GM19467 (cell line): Measurements from ENCODE around the gene RASSF1.

Source experiments
- ATAC-seq: cut with Tn5 transposase; IDR thresholded peaks from one replicate; pipeline ENCODE4 v1.9.1; 2021; ENCODE audit warnings: mild to moderate bottlenecking, moderate library complexity; ENCODE audit not compliant: unreplicated experiment

Gene RASSF1, protein sequence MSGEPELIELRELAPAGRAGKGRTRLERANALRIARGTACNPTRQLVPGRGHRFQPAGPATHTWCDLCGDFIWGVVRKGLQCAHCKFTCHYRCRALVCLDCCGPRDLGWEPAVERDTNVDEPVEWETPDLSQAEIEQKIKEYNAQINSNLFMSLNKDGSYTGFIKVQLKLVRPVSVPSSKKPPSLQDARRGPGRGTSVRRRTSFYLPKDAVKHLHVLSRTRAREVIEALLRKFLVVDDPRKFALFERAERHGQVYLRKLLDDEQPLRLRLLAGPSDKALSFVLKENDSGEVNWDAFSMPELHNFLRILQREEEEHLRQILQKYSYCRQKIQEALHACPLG

DNA sequence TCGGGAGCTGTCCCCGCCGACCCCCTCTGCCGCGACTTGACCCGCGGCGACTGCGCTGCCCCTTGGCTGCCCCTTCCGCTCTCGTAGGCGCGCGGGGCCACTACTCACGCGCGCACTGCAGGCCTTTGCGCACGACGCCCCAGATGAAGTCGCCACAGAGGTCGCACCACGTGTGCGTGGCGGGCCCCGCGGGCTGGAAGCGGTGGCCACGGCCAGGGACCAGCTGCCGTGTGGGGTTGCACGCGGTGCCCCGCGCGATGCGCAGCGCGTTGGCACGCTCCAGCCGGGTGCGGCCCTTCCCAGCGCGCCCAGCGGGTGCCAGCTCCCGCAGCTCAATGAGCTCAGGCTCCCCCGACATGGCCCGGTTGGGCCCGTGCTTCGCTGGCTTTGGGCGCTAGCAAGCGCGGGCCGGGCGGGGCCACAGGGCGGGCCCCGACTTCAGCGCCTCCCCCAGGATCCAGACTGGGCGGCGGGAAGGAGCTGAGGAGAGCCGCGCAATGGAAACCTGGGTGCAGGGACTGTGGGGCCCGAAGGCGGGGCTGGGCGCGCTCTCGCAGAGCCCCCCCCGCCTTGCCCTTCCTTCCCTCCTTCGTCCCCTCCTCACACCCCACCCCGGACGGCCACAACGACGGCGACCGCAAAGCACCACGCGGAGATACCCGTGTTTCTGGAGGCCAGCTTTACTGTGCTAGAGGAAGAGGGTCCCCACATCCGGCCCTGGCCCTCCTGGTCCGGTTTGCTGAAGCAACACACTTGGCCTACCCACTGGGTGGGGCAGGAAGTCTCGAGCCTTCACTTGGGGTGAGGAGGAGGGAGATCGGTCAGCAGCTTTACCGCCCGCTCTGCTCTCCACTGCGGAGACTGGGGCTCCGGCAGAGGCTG is at the start of gene RASSF1:
RASSF1 (minus strand) TSS at position 389 of the 882 bp plus-strand sequence; CDS start at position 358, 31 bp downstream.
- no peak for ATAC-seq

DNA sequence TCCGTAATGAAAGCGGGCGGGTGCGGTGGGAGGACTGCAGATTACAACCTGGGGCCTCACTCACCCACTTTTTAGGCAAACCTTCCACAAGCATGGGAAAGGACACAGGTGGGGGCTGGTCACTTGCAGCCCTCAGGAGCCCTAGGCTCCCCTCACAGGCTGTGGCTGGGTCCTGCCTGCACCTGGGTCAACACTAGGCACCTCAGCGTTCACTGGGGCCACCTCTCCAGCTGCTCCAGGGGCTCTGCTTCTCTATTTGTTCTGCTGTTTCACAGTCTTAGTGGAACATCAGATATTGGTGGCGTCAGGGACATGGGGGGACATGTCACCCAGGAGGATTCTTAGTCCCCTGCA is 48.8 kb upstream of the RASSF1 start:
- no peak for ATAC-seq

DNA sequence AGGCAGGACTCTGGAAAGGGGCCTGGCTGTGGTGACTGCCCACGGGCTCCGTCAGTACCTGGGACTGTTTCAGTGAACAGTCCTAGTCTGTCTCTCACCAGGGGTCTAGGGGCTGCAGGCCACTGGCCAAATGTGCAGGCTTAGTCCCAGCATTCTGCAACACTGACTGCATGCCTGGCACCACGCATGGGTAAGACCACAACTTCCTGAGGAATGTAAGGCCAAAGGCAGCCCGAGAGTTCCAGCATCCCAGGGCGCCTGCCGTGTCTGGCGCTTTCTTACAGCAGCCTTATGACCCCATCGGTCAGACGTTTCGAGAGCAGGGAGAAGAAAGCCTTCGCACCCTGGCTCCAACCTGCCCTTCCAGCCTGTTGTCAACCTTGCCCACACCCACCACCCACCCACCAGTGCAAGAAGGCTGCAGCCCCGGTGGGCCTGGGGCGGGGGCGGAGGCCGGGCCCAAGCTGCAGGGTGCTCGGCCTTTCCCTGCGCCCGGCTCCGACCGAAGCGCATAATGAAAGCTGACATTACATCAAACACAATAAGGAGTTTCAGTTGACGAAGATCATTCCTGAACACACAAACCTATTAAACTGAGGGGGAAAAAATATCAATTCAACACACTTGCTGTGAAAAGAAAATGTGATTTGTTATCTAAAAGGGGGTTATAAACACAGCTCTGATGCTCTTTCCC is 48.2 kb upstream of the RASSF1 start:
- ATAC-seq, result no peak

DNA sequence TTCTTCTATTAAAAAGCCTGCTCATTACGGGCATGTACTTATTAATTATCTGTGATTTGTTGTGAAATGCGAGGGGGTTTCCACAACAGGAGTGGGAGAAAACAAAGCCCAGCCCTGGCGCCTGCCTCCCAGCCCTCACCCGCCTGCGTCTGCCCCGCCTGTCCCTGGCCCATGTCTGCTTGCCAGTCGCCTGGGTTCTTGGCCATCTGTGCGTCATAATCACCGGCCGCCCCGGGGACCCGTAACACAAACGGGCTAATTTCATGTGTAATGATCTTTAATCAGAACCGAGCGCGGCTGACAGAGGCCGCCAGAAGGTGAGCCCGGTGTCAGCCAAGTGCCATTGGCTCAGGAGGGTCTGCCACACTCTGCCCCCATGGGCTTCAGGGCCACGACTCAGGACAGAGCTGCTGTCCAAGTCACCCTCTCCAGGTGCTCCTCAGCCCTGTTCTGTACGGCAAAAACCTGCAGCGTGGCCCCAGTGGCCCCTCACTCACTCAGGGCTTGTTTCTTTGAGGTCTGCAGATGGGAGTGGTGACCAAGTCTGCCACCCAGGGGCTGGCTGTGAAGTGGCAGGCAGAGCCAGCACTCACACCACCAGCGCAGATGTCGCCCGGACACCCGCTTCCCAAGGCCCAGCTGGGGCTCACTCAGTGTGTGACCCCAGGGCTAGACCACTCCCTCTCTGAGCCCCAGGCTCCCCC is 47.5 kb upstream of the RASSF1 start:
- no peak for ATAC-seq

DNA sequence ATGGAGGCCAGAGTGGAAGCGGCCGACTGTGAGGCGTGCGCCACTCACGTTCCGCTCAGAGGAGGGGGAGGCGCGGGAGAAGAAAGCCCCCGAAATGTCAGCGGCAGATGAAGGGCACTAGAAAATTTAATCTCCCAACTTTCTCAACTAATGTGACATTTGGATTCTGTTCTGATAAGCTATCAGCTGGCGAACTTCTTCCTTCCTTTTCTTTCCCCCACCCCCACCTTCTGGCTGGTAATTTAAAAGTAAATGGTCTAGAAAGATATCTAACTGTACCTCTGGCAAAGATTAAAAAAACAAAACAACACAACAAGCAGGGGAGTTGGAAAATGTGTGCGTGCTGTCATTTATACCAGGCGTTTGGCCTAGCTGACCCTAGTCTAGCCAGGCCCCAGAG is 45.1 kb upstream of the RASSF1 start:
- no peak for ATAC-seq

DNA sequence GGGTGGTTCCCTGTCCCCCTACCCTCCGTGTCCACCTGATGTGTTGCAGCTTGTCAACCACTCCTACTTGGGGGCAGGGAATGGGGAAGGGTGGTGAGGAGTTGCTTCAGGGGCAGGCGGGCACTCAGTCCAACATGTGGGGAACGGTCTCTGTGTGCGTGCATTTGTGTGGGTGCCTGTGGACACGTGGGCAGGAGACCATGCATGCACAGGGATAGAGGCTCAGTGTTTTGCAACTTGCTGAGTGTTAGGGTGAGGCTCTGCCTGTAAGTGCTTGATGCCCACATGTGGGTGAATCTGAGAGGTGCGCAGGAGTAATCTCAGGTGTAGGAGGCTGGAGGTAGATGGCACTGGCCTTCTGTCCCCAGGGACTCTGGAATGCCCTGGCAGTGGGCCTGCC is 43.1 kb upstream of the RASSF1 start:
- no peak for ATAC-seq

DNA sequence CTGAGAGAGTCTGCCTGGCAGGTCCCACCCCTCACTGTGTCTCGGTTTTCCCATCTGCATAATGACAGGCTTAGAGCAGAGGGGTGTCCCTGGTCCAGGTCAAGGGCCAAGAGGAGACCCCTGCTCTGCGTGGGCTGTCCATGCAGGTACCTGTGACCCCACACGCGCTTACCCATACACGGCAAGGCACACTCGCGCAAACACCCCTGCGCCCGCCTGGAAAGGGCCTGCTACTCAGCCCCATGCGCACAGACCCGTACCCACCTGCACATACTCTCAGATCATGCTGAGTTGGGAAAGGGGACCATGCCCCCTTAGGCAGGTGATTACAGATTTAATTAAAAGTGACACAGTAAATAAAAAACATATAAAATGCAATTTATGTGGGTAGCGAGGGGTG is 42.1 kb upstream of the RASSF1 start:
- no peak for ATAC-seq

DNA sequence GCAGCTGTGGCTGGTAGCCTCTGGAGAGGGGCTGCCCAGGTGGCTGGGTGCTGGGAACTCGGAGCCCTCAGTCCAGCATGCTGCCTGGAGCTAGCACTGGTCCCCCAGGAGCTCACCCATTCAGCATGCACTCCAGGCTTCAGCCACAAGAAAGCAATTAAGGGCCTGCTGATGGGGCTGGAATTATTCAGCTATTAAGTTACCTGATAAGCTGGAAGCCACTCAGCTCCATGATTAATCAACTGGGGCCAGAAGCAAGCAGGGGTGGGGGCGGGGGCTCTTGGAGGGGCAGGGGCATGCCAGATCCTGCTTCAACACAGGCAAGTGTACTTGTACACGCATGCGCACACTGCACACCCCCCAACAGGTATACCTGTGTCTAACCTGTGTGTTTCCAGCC is 40.7 kb upstream of the RASSF1 start:
- ATAC-seq, result no peak

GRCh38 chr3:50380405-50381085 is 39.9 kb upstream of the RASSF1 start:
- no peak for ATAC-seq

DNA sequence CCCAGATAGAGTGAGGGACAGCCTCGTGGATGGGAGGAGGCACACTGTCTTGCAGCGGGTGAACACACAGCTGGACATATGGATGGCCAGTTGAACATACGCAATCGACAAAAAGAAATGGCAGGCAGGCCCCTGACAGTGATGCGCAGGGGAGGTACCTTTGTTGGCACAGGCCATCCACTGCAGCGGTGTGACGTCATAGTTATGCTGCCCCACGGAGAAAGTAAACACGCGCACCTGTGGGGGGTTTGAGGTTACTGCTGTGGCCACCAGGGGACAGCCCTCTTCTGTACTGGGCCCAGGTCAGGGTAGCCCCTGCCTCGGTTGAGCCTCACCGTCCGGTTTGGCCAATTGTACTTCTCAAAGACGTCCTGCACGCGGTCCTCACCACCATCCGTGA is 38.1 kb upstream of the RASSF1 start:
- ATAC-seq, result no peak

DNA sequence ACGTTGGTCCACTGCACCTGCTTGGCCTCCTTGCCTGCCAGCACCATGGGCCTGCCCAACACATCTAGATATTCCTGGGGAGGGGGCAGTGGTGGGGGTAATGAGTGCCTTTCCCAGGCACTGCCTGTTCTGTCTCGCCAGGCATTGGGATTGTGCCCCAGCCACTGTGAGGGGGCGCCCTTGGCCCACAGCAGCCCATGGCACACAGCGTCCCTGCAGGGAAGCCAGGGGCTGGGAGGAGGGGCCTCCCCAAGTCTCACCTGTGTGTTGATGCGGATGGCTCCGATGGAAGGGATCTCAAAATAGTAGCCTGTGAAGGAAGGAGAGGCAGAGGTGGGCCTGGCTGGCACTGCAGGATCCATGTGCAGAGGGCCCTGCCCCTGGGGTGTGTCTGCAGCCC is 37.4 kb upstream of the RASSF1 start:
- ATAC-seq, result no peak

DNA sequence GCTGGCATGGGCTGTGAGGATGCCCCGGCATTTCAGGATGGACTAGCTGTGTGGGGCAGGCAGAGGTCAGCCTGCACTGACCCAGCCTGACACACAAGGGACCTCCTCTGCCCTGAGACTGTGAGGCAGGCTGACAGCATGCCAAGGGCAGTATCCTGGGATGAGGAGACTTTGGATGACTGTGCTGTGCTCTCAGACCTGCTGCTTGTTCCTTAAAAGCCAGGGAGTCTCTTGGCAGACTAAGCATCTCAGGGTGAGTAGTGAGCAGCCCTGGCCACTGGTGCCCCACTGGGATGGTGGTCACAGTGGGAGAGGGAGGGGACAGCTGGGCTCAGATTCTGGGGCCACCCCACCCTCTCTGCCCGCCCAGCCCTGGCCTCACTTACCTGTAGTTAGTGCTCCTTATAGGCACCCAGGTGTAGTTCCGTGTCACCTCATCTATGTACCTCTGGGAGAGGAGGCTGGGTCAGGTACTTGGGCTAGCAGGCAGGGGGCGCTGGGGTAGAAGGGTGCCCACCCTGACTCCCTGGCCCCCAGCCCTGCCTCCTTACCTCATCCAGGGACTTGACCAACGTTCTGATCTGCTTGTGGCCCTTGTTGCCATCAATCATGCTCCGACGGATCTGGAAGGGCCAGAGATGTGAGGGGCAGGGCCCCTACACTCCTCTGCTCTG is 34.8 kb upstream of the RASSF1 start:
- ATAC-seq, result no peak

GRCh38 chr3:50374363-50375257 is 34.0 kb upstream of the RASSF1 start:
- ATAC-seq, result no peak

- no peak for ATAC-seq
Measured at GRCh38 chr3:50373146-50374051, 32.8 kb upstream of the RASSF1 start.

- ATAC-seq, result no peak
Measured at GRCh38 chr3:50372349-50372748, 31.7 kb upstream of the RASSF1 start.

- no peak for ATAC-seq
Measured at GRCh38 chr3:50371133-50371685, 30.6 kb upstream of the RASSF1 start.

- no peak for ATAC-seq
Measured at GRCh38 chr3:50370594-50370993, 30.0 kb upstream of the RASSF1 start.
